ENCODE results near the gene MAPKAP1.
"Not testable (repeated sequence)": the region's sequence is repeated elsewhere in the genome, so short reads cannot be mapped to it uniquely, and the experiment has no call there.

MAPKAP1 gene

DNA sequence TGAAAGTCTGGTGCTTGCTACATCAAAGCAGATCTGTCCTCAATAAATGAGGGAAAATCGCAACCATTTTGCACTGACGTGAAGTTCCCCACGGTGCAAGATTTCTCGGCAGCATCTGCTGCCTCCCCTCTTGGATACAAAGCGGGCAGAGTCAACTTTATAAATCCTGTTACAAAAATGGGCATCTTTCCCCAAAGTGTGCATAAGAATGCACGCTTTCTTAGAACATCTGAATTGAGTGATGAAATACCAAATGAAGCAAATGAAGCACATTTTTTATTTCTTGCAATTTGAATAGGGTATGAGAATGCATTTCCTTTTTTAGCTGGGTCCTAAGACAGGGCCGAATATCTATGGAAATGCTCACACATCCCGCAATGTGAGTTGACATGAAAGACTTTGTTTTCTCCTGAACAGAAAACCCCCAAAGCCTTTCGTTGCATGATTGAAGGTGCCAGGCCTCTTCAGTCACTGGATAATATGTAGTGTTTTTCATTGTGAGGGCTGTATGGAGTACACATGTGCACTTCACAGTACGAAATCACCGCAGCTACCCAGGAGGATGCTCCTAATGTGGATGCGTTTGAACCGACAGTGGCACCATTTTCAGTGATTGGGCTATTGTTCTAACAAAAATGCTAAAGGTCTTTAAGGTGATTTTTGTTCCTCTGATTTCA lies 19.6 kb upstream of the MAPKAP1 start:
- no peak for DNase-seq

DNA sequence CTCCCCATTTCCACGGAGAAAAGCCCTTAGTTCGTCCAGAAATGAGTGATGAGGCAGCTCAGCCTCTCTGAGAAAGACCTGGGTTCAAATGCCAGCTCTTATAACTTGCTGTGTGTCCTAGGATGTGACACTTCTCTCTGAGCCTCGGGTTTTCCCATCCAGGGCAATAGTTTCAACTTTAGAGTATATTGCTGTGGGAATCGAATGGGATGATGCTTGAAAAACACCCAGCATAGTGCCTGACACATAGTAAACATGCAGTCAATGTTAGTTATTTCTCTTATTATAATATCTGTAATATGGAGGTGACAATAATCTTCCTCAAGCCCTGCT lies 430 bp upstream of the MAPKAP1 start:
- no peak for DNase-seq

DNA sequence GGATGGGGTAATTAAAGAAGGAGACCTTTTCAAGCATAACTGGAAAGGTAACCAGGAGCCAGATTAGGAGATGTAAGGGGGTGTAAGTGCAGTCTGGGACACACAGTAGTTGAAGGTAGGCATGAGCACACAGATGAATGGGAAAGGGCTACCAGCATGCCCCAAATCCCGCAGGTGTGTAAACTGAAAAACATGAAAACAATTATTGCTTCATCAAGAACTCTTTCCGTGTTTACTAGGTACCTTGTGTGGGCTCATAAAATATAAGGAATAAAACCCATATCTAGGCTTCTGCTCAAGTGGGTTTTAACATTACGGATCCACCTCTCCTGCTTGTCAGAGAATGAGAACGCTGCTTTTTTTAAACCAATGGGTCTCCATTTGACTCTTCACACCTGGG lies 1.1 kb downstream of the MAPKAP1 start:
- no peak for DNase-seq

DNA sequence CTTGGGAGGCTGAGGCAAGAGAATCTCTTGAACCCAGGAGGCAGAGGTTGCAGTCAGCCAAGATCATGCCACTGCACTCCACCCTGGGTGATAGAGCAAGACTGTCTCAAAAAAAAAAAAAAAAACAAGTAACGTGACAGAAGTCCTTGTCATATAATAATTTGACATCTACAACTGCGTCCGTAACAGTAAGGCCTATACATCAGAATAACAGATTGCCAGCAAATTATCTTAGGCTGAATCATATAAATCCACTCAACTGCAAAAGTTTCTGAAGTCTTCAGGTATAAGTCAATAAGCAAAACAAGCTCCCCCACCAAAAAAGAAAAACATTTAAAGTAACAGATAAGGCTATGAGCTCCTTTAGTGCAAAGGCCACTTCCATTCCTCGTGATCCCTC lies 3.3 kb downstream of the MAPKAP1 start:
- DNase-seq: no peak

DNA sequence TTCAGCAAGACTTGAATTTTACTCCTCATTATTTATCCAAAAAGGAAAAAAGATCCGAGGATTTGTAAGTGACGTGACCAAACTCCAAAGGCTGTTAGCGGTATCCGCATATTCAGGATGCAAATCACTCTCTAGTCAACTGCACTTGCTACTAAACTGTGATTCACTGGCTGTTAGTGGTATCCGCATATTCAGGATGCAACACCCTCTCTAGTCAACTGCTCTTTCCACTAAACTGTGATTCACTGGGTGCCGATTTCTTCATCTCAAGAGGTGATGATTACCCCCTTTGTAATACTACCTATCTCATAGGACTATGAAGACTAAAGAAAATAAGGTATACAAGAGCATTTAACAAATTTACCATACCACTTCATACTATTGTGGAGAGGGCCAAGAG lies 5.7 kb downstream of the MAPKAP1 start:
- DNase-seq: no peak

DNA sequence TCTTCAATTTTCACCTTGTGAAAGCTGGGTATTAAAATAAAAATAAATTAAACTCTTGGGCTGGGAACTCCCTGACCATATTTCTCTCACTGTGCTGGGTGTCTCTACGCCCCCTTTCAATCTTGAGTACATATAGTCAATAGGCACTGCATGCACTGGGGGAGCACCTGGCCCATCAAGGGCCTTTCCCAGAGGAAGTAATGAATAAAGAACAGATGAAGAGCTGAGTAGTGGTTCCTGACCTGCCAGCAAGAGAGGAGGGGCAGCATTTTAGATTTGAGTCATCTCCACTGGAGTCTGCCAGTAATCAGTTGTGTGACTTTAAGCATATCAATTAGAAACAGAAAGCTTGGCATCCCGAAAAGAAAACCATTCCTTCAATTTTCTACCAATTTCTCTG lies 6.2 kb downstream of the MAPKAP1 start:
- DNase-seq: no peak

DNA sequence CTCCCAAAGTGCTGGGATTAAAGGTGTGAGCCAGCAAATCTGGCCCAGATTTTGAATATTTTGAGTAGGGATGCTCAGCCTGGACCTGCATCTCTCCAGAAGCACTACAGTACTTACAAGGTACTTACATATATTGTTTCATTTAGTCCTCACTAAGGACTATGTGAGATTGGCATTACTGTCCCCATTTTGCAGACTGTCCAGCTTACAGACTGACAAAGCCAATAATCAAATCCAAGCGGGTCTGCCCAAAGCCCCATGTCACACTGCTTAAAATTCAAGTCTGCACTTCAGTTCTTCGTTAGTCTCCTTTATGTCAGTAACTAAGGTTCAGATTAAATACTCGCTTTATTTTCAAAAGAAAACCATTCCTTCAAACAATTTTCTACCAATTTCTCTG lies 7.1 kb downstream of the MAPKAP1 start:
- no peak for DNase-seq

DNA sequence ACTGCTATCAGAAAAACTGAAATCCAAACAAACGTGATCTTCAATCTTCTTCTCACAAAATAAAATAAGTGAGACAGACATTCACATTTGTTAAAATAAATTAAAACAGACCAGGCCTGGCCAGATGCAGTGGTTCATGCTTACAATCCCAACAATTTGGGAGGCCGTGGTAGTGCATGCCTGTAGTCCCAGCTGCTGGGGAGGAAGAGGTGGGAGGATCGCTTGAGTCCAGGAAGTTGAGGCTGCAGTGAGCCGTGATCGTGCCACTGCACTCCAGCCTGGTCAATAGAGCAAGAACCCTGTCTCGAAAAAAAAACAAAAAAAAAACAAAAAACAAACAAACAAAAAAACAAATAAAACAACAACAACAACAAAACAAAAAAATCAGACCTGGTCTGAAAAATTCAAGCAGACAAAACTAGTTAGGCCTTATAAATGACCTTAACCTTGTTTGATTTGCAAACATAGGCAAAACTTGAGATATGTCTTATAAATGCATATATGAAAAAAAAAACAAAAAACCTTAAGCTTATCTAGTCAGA lies 10.8 kb downstream of the MAPKAP1 start:
- DNase-seq: no peak

DNA sequence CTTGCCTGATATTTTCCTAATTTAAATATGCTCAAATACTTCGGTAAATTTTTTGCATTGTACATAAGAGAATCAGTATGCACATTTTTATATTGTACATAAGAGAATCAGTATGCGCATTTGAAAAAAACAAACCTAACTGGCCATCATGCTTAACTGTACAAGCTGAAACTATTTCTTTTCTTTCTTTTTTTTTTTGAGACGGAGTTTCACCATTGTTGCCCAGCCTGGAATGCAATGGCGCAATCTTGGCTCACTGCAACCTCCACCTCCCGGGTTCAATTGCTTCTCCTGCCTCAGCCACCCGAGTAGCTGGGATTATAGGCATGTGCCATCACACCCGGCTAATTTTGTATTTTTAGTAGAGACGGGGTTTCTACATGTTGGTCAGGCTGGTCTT lies 11.5 kb downstream of the MAPKAP1 start:
- not testable (repeated sequence) for DNase-seq

DNA sequence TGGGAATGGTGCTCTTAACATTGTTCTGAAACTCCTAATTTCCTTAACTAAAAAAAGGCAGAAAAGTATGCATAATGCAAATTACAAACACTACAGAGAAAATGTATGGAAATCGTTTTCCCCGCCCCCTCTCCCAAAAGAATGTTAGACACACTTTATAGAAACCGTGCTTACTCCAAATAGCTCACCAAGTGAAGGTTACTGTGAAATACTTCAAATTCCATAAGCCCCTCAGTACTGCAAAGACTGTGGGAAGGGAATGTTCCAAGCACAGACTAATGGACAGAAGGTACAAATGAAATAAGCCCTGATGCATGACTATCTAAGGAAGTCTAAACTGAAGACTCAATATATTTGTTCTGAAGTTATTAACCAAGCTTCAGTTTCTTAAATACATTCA lies 12.5 kb downstream of the MAPKAP1 start:
- no peak for DNase-seq

DNA sequence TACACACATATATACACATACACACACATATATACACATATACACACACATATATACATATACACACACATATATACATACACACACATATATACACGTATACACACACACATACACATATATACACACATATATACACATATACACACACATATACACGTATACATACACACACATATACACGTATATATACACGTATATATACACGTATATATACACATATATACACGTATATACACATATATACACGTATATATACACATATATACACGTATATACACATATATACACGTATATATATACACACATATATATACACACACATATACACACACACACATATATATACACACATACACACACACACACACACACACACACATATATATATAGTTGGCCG lies 13.5 kb downstream of the MAPKAP1 start:
- not testable (repeated sequence) for DNase-seq

DNA sequence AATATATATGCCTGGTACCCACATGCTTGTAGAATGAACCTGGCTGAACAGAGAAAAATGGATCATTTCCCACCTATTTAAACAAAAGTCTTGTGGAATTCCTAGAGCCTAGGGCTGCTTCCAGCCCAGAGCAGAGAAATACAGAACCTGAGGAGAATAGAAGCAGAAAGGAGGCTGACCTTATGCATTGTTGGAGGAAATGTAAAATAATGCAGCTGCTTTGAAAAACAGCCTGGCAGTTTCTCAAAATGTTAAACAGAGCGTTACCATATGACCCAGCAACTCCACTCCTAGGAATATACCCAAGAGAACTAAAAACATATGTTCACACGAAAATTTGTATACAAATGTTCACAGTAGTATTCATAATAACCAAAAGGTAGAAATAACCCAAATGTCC lies 15.1 kb downstream of the MAPKAP1 start:
- no peak for DNase-seq

DNA sequence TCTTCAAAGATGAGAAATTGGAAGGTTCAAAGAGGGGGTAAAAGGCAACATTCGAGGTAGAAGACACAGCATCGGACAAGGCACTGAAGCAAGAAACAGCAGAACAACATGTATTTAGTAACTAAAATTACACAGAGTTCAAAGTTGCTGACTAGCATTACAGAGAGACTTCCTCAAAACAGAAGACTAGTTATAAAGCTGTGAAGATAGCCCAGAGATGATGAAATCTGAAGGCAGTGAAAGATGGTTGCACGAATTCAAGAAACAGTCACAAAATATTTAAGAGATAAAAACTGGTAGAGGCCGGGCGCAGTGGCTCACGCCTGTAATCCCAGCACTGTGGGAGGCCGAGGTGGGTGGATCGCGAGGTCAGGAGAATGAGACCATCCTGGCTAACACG lies 16.3 kb downstream of the MAPKAP1 start:
- no peak for DNase-seq

DNA sequence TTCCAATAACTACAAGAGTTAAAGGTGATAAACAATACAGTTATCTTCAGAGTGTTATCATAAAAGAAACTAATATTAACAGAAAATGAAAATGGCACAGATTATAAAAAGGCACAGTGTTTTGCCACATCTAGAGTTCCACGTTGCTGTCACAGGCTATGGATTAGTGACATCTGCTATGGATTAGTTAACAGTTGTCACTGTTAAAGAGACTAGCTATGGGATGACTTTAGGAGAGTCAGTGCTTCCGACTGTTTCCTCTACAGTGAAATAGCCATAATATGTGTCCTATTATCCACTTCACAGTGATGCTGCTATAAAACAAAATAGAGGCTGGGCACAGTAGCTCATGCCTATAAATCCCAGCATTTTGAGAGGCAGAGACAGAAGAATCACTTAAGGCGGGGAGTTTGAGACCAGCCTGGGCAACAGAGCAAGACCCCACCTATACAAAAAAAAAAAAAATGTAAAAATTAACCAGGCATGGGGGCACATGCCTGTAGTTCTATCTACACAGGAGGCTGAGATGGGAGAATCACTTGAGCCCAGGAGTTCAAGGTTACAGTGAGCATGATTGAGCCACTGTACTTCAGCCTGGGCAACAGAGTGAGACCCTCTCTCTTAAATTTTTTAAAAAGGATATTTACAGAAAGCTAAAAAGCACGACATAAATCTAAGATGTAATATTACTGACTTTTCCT lies 19.7 kb downstream of the MAPKAP1 start:
- DNase-seq: no peak

DNA sequence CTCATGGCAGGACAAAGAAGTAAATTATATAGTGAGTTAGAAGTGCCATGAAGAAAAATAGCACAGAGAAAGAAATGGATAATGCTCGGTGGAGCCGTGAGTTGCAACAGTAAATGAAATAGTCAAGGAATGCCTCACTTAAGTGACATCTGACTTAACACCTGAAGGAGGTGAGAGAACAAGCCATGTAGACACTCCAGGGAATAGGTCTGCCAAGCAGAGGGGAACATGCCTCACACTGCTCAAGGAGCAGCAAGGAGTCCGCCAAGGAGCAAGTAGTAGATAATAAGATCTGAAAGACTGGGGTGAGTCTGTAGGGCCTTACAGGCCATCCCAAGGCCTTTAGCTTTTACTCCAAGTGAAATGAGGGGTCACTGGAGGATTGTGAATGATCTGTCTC lies 21.8 kb downstream of the MAPKAP1 start:
- no peak for DNase-seq

DNA sequence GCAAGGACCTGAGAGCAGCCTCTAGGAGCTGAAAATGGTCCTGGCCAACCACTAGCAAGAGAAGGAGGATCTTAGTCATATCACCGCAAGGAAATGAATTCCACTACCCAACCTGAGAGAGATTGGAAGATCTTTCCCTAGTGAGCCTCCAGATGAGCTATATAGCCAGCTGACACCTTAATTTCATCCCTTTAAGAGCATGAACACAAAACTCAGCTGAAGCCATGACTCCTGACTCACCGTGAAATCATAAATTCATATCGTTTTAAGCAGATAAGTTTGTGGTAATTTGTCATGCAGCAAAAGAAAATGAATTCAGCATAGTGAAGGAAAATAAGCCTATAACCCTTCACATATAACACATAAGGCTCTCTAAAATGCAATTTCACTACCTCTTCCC lies 23.5 kb downstream of the MAPKAP1 start:
- DNase-seq: no peak

DNA sequence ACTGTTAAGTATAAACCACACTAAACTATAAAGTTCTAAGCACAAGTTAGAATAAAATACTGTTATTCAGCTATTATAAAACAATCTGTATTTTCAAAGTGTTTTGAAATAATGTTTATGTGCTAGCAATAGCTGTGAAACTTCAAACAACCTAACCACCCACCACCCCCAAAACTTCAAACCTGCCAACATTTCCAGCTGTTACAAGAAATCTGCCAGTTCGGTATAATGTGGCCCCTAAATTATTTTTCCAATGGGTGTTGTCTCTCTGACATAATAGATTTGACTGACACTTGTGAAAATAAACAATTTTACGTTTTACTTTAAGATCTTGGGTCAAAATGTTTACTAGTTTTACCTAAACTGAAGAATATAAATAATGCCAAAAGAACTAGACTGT lies 24.7 kb downstream of the MAPKAP1 start:
- no peak for DNase-seq

DNA sequence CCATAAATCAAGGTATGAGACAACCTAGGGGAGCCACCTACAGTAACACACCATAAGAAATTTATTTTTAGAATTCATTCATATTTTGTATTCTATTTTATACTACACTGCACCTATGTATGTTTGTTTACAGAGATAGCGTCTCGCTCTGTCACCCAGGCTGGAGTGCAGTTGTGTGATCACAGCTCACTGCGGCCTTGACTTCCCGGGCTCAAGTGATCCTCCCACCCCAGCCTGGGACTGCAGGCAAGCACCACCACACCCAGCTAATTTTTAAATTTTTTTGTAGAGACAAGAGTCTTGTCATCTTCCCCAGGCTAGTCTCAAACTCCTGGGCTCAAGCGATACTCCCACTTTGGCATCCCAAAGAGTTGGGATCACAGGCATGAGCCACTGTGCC lies 25.4 kb downstream of the MAPKAP1 start:
- DNase-seq: no peak

DNA sequence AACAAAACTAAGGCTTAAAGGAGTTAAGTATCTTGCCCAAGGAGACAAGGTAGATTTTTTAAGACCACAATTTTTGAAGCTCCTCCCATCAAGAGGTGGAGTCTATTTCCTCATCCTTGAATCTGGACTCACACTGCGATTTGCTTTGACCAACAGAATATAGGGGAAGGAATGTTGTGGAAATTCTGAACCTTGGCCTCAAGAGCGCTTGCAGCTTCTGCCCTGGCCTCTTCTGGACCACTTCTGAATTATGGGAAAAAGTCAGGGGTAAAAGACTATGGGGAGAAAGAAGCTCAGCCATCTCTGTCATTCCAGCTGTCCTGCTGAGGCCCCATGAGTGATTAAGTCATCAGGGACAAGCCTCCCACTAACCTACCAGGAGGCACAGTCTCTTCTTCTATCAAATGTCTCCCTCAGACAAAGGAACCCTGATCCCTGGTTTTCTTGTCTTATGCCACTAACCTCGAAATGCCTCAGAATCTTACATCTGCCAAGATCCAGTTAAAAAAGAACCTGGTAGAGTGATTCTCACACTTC lies 25.9 kb downstream of the MAPKAP1 start:
- no peak for DNase-seq

DNA sequence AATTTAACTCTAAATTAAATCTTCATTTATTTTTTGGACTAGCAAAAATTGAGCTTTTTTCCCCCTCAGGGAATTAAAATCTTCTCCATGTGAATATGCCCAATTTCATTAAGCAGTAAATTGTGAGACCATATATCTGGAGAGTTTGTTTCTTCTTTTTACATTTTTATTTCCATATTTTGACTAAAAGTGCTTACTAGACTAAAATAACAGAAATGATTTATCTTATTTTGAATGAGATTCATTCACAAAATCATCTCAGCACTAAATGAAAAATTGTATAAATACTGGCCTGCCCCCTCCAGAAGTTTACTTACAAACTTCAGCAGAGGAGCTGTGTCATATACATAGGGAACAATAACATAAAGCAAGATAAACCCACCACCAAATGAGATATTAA lies 26.6 kb downstream of the MAPKAP1 start:
- no peak for DNase-seq

DNA sequence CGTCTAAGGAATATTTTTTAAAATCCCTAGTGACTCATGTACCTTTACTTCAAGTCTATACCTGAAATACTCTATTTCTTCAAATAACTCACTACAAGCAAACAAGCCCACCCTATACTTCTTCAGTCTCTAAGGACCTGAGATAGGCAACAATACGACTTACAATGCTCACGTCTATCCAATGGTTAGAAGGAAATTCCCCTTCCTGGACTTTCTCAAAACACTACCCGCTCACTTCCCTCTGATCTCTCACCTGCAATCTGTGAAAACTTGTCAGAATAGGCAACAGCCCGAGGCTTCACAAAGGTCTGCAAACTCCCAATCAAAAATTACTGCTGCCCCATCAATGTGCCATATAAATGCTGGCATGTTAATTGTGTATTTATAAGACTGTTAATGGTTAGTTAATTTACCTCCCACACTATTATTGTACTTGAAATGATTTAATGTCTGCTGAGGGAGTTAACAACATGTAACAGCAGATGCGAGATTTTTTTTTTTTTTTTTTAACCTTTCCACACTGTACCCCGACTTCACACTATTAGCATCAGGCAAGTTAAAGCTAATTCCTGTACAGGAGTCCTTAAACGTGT lies 27.3 kb downstream of the MAPKAP1 start:
- no peak for DNase-seq

DNA sequence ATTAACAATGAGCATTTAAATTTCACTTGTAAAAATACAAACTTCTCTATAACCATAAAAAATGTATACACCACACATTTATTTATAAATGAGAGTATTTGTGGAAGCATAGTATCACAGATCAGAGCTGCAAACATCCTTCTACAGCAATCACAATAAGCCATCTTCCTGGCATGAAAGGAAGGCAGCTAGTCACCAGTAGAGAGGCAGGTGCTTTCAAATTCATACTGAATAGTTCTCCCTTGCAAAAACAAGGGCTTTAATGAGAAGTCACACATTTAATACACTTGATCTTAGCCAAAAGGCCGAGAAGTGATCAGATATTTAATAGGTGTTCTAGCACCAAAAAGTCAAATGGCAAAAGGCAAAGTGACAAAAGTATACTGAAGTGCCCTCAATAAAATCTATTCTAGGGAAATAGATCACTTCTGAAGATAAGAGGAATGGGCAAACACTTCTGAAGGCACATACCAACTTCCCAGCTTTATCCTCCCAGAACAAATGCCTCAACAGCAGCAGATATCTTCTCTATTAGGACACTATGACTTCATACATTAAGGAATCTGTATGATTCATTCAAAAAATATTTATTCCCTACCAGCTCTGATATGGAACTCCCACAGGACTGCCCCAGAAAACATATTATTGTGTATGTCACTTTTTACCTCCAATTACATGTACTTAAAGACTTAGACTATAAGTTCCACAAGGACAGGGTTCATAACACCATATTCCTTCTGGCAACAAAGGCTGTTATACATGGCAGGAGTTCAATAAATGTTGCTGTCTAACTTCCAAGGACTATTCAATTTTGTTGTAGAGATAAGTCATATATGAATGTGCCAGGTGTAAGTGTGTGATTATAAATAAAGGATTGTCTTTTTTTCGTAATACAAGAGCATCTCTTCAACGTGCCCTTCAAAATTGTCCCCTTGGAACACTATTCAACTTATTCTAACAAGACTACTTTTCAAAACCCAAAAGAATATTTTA lies 31.7 kb downstream of the MAPKAP1 start:
- DNase-seq: no peak

DNA sequence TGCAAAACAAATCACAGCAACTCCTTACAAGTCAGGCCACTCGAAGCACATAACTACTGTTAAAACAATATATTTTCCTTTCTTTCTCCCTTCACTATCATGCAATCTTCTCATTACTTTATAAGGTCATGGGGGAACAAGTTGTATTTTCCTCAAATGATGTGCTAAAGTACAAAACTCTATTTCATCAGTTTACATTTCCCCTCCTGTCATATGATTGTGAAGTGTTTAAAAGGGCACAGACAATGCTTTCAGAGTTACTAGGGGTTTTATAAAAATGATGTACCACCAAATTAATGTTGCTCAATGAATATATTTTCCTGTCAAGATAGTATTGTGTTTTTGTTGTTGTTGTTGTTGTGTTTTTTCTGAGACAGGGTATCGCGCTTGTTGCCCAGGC lies 34.1 kb downstream of the MAPKAP1 start:
- no peak for DNase-seq

Data from NCI-H774 (cell line).